Measurements from ENCODE around the gene RPS14.

The RPS14 gene

GRCh38 chr5:150449517-150450339 lies at the start of gene RPS14:
TSS of gene RPS14 (minus strand) at chr5:150449739. CDS start at chr5:150447733, 2,006 bp downstream.
- DNase-seq (ENCODE audit: low read depth), result peak; percentile 91

GRCh38 chr5:150498971-150499370 lies 49.4 kb upstream of the RPS14 start:
- no peak for DNase-seq (ENCODE audit: low read depth)

- no peak for DNase-seq (ENCODE audit: low read depth)
These were observed 49.0 kb upstream of the RPS14 start for GRCh38 chr5:150498501-150498900.

GRCh38 chr5:150497989-150498317 lies 48.4 kb upstream of the RPS14 start:
- no peak for DNase-seq (ENCODE audit: low read depth)

GRCh38 chr5:150497274-150497988 lies 47.9 kb upstream of the RPS14 start:
- no peak for DNase-seq (ENCODE audit: low read depth)

GRCh38 chr5:150496534-150496933 lies 47.0 kb upstream of the RPS14 start:
- DNase-seq (ENCODE audit: low read depth), result no peak

- DNase-seq (ENCODE audit: low read depth), result no peak
These were observed 46.6 kb upstream of the RPS14 start for GRCh38 chr5:150496098-150496497.

GRCh38 chr5:150492621-150493020 lies 43.1 kb upstream of the RPS14 start:
- DNase-seq (ENCODE audit: low read depth), result no peak

- no peak for DNase-seq (ENCODE audit: low read depth)
These were observed 42.3 kb upstream of the RPS14 start for GRCh38 chr5:150491876-150492275.

GRCh38 chr5:150490754-150491153 lies 41.2 kb upstream of the RPS14 start:
- no peak for DNase-seq (ENCODE audit: low read depth)

- no peak for DNase-seq (ENCODE audit: low read depth)
These were observed 40.7 kb upstream of the RPS14 start for GRCh38 chr5:150490296-150490669.

GRCh38 chr5:150489360-150490295 lies 40.1 kb upstream of the RPS14 start:
- DNase-seq (ENCODE audit: low read depth), result no peak

GRCh38 chr5:150488519-150489359 lies 39.2 kb upstream of the RPS14 start:
- no peak for DNase-seq (ENCODE audit: low read depth)

- DNase-seq (ENCODE audit: low read depth), result no peak
These were observed 37.9 kb upstream of the RPS14 start for GRCh38 chr5:150487199-150488061.

- DNase-seq (ENCODE audit: low read depth), result peak; percentile 16
These were observed 37.1 kb upstream of the RPS14 start for GRCh38 chr5:150486402-150487198.

- peak; percentile 10 for DNase-seq (ENCODE audit: low read depth)
These were observed 36.3 kb upstream of the RPS14 start for GRCh38 chr5:150485693-150486401.

GRCh38 chr5:150484964-150485692 lies 35.6 kb upstream of the RPS14 start:
- no peak for DNase-seq (ENCODE audit: low read depth)

GRCh38 chr5:150481972-150482406 lies 32.5 kb upstream of the RPS14 start:
- no peak for DNase-seq (ENCODE audit: low read depth)

- DNase-seq (ENCODE audit: low read depth), result no peak
These were observed 32.1 kb upstream of the RPS14 start for GRCh38 chr5:150481708-150481965.

Data from activated T-cell treated with anti-CD3 and anti-CD28 coated beads for 24 hours (primary cell).